ENCODE measurements around the gene CMTM7. TPM values are rescaled to one million over a fixed set of nuclear protein-coding genes. Genes with fewer than 3 reads are reported as not detected.
A peak's percentile ranks its signal among the peaks of the same experiment; 100 is the strongest.

CMTM7 gene
- total RNA-seq, result 10 to 100 TPM; 26.9 to 51.1 TPM

GRCh38 chr3:32391643-32392535, at the start of gene CMTM7:
CMTM7 (plus strand) TSS chr3:32391853; CDS start chr3:32391907, 54 bp downstream.
- ATAC-seq (replicated peaks), result peak; percentile 65
- no peaks in the 10 kb centered on the region for H3K27me3 Mint-ChIP-seq
- H3K36me3 Mint-ChIP-seq (ENCODE audit: low read depth), result peaks cover 26% of the 10 kb centered on the region
- no peaks in the 10 kb centered on the region for H3K9me3 Mint-ChIP-seq
- peak within 1 kb of the TSS; percentile 98 for H3K4me3 Mint-ChIP-seq
- peaks cover 38% of the 10 kb centered on the region for H3K4me1 Mint-ChIP-seq
- peak within 1 kb of the TSS; percentile 98 for H3K27ac Mint-ChIP-seq

GRCh38 chr3:32347343-32348125, 44.1 kb upstream of the CMTM7 start:
- no peaks in the 10 kb centered on the region for H3K36me3 Mint-ChIP-seq (ENCODE audit: low read depth)
- H3K27me3 Mint-ChIP-seq, result no peaks in the 10 kb centered on the region
- peak overlapping the region; percentile 33 for H3K4me3 Mint-ChIP-seq
- ATAC-seq (replicated peaks), result no peak
- H3K9me3 Mint-ChIP-seq, result no peaks in the 10 kb centered on the region
- H3K4me1 Mint-ChIP-seq, result peaks cover 16% of the 10 kb centered on the region
- peak overlapping the region; percentile 36 for H3K27ac Mint-ChIP-seq

- H3K4me1 Mint-ChIP-seq, result peaks cover 16% of the 10 kb centered on the region
- no peaks in the 10 kb centered on the region for H3K27me3 Mint-ChIP-seq
- peak; percentile 14 for ATAC-seq (replicated peaks)
- H3K27ac Mint-ChIP-seq, result peak overlapping the region; percentile 44
- no peak overlapping the region for H3K4me3 Mint-ChIP-seq
- no peaks in the 10 kb centered on the region for H3K9me3 Mint-ChIP-seq
- H3K36me3 Mint-ChIP-seq (ENCODE audit: low read depth), result no peaks in the 10 kb centered on the region
These were observed 42.5 kb upstream of the CMTM7 start for GRCh38 chr3:32349184-32349583.

- Mint-ChIP-seq H3K36me3 (ENCODE audit: low read depth) (no peaks in the 10 kb centered on the region), H3K9me3 (no peaks in the 10 kb centered on the region), H3K27ac (no peak overlapping the region), H3K27me3 (no peaks in the 10 kb centered on the region), H3K4me3 (no peak overlapping the region), H3K4me1 (peaks cover 14% of the 10 kb centered on the region)
- no peak for ATAC-seq (replicated peaks)
These were observed 39.1 kb upstream of the CMTM7 start for GRCh38 chr3:32352563-32352962.

- H3K27me3 Mint-ChIP-seq, result no peaks in the 10 kb centered on the region
- peaks cover 7% of the 10 kb centered on the region for H3K36me3 Mint-ChIP-seq (ENCODE audit: low read depth)
- H3K27ac Mint-ChIP-seq, result no peak overlapping the region
- no peak for ATAC-seq (replicated peaks)
- no peaks in the 10 kb centered on the region for H3K9me3 Mint-ChIP-seq
- peaks cover 10% of the 10 kb centered on the region for H3K4me1 Mint-ChIP-seq
- H3K4me3 Mint-ChIP-seq, result no peak overlapping the region
These were observed 38.3 kb upstream of the CMTM7 start for GRCh38 chr3:32353351-32353750.

GRCh38 chr3:32354362-32354778, 37.3 kb upstream of the CMTM7 start:
- Mint-ChIP-seq H3K4me3 (no peak overlapping the region), H3K9me3 (no peaks in the 10 kb centered on the region), H3K27ac (no peak overlapping the region), H3K36me3 (ENCODE audit: low read depth) (peaks cover 17% of the 10 kb centered on the region), H3K4me1 (peaks cover under 1% of the 10 kb centered on the region), H3K27me3 (no peaks in the 10 kb centered on the region)
- ATAC-seq (replicated peaks), result no peak

GRCh38 chr3:32355751-32356291, 35.8 kb upstream of the CMTM7 start:
- no peak overlapping the region for H3K4me3 Mint-ChIP-seq
- H3K36me3 Mint-ChIP-seq (ENCODE audit: low read depth), result peaks cover 28% of the 10 kb centered on the region
- H3K9me3 Mint-ChIP-seq, result no peaks in the 10 kb centered on the region
- no peaks in the 10 kb centered on the region for H3K27me3 Mint-ChIP-seq
- no peak for ATAC-seq (replicated peaks)
- no peaks in the 10 kb centered on the region for H3K4me1 Mint-ChIP-seq
- no peak overlapping the region for H3K27ac Mint-ChIP-seq

- no peak overlapping the region for H3K4me3 Mint-ChIP-seq
- H3K4me1 Mint-ChIP-seq, result no peaks in the 10 kb centered on the region
- no peaks in the 10 kb centered on the region for H3K9me3 Mint-ChIP-seq
- no peak for ATAC-seq (replicated peaks)
- H3K36me3 Mint-ChIP-seq (ENCODE audit: low read depth), result peaks cover 28% of the 10 kb centered on the region
- no peak overlapping the region for H3K27ac Mint-ChIP-seq
- H3K27me3 Mint-ChIP-seq, result no peaks in the 10 kb centered on the region
These were observed 31.7 kb upstream of the CMTM7 start for GRCh38 chr3:32359766-32360492.

- peaks cover 28% of the 10 kb centered on the region for H3K36me3 Mint-ChIP-seq (ENCODE audit: low read depth)
- H3K27me3 Mint-ChIP-seq, result no peaks in the 10 kb centered on the region
- H3K4me1 Mint-ChIP-seq, result no peaks in the 10 kb centered on the region
- no peak overlapping the region for H3K4me3 Mint-ChIP-seq
- no peaks in the 10 kb centered on the region for H3K9me3 Mint-ChIP-seq
- no peak overlapping the region for H3K27ac Mint-ChIP-seq
- ATAC-seq (replicated peaks), result no peak
These were observed 31.2 kb upstream of the CMTM7 start for GRCh38 chr3:32360493-32360827.

- no peaks in the 10 kb centered on the region for H3K4me1 Mint-ChIP-seq
- H3K27ac Mint-ChIP-seq, result peak overlapping the region; percentile 82
- ATAC-seq (replicated peaks), result no peak
- H3K9me3 Mint-ChIP-seq, result no peaks in the 10 kb centered on the region
- H3K27me3 Mint-ChIP-seq, result no peaks in the 10 kb centered on the region
- peaks cover 10% of the 10 kb centered on the region for H3K36me3 Mint-ChIP-seq (ENCODE audit: low read depth)
- no peak overlapping the region for H3K4me3 Mint-ChIP-seq
These were observed 24.8 kb upstream of the CMTM7 start for GRCh38 chr3:32366638-32367397.

GRCh38 chr3:32367442-32367841, 24.2 kb upstream of the CMTM7 start:
- no peak for ATAC-seq (replicated peaks)
- Mint-ChIP-seq H3K27ac (no peak overlapping the region), H3K27me3 (no peaks in the 10 kb centered on the region), H3K36me3 (ENCODE audit: low read depth) (peaks cover 10% of the 10 kb centered on the region), H3K4me3 (no peak overlapping the region), H3K9me3 (no peaks in the 10 kb centered on the region), H3K4me1 (no peaks in the 10 kb centered on the region)

- peak; percentile 76 for ATAC-seq (replicated peaks)
- H3K4me1 Mint-ChIP-seq, result no peaks in the 10 kb centered on the region
- peaks cover 6% of the 10 kb centered on the region for H3K36me3 Mint-ChIP-seq (ENCODE audit: low read depth)
- H3K27me3 Mint-ChIP-seq, result no peaks in the 10 kb centered on the region
- no peaks in the 10 kb centered on the region for H3K9me3 Mint-ChIP-seq
- peak overlapping the region; percentile 26 for H3K4me3 Mint-ChIP-seq
- peak overlapping the region; percentile 41 for H3K27ac Mint-ChIP-seq
These were observed 20.0 kb upstream of the CMTM7 start for GRCh38 chr3:32371461-32372212.

- Mint-ChIP-seq H3K27me3 (no peaks in the 10 kb centered on the region), H3K4me1 (no peaks in the 10 kb centered on the region), H3K27ac (peak overlapping the region; percentile 41), H3K9me3 (no peaks in the 10 kb centered on the region), H3K36me3 (ENCODE audit: low read depth) (peaks cover 6% of the 10 kb centered on the region), H3K4me3 (peak overlapping the region; percentile 26)
- ATAC-seq (replicated peaks), result peak; percentile 33
These were observed 19.5 kb upstream of the CMTM7 start for GRCh38 chr3:32372213-32372490.
